Brain microvascular endothelial cell (primary cell): ENCODE data around the gene KNSTRN.

Experiments
- DNase-seq: peaks from one replicate; pipeline ENCODE4 v3.0.0-alpha.2; 2020
- H3K27ac ChIP-seq: fragments of 250-450 bp; sonication (Bioruptor Pico); 2 replicates; pipeline ENCODE4 v1.5.1; 2020; ENCODE audit warnings: mild to moderate bottlenecking, moderate library complexity
- H3K27me3 ChIP-seq: fragments of 250-450 bp; sonication (Bioruptor Pico); replicated peaks from 2 replicates; pipeline ENCODE4 v1.5.1; 2020; ENCODE audit warnings: mild to moderate bottlenecking
- H3K36me3 ChIP-seq: fragments of 250-450 bp; sonication (Bioruptor Pico); replicated peaks from 2 replicates; pipeline ENCODE4 v1.5.1; 2020; ENCODE audit warnings: mild to moderate bottlenecking
- H3K4me3 ChIP-seq: 2 replicates; pipeline ENCODE4 v1.5.1; 2011; ENCODE audit warnings: low read depth, mild to moderate bottlenecking, control low read depth, low read length, moderate library complexity
- in situ Hi-C: cut with HindIII; loops from 2 replicates; pipeline ENCODE4 v1.10.0; 2017; ENCODE audit warnings: low sequenced_read_pairs, low pct_ligation_motif_present
- TF ChIP-seq, protein P1 (sequence below): IDR thresholded peaks from 2 replicates; pipeline ENCODE4 v1.5.1; 2011; ENCODE audit warnings: low read depth, mild to moderate bottlenecking, moderate library complexity, low read length, control low read depth, inconsistent platforms; ENCODE audit errors: missing control alignments

Gene KNSTRN

DNA sequence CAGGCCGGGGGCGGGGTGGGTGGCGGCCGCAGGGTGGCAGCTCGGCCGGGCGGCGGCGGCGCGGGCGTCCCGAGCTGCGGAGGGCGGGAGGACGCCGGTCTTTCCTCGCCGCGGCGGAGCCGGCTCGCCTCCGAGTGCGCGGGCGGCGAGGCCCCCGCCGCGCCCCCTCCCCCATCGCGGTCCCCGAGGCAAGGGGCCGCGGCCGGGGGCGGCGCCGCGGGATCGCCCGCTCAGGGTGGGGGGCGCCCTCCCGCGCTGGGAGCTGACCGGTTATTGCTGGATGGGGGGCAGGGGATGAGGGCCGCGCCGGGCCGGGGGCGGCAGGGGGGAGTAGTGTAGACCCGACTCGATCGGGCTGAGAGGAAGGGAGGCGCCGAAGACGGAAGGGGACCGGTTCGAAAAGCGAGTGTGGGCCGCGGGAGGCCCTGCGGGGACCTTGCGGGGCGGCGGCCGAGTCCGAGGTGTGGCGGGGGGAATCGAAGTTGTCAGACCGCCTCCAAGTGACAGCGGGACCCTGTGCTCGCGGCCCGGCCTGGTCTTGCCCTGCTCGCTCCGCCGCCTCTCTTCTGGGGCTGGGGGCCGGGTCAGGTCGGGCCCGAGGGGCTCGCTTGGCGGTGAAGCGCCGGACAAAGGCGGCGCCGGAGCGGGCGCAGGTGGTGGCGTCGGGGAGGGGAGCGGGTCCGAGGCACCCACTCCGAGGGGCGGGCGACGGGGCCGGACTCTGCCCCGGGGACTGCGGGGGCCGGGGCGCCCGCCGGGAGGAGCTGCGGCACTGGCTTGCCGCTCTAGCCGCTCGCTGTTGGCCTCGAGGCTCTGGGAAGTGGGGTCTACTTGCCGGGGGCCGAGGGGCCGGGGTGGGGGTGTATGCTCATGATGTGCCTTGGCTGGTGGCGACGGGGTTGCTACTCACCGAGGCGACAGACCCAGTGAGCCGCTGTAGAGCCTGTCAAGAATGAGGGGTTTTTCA is 59.3 kb downstream of the KNSTRN start:
- in situ Hi-C loops = no loop called here
- no peaks in the 10 kb centered on the region for H3K36me3 ChIP-seq
- H3K4me3 ChIP-seq = peak overlapping the region; percentile 61
- peaks cover 13% of the 10 kb centered on the region for H3K27me3 ChIP-seq
- H3K27ac ChIP-seq = no peak overlapping the region
- DNase-seq = no peak
- TF ChIP-seq, protein P1, sequence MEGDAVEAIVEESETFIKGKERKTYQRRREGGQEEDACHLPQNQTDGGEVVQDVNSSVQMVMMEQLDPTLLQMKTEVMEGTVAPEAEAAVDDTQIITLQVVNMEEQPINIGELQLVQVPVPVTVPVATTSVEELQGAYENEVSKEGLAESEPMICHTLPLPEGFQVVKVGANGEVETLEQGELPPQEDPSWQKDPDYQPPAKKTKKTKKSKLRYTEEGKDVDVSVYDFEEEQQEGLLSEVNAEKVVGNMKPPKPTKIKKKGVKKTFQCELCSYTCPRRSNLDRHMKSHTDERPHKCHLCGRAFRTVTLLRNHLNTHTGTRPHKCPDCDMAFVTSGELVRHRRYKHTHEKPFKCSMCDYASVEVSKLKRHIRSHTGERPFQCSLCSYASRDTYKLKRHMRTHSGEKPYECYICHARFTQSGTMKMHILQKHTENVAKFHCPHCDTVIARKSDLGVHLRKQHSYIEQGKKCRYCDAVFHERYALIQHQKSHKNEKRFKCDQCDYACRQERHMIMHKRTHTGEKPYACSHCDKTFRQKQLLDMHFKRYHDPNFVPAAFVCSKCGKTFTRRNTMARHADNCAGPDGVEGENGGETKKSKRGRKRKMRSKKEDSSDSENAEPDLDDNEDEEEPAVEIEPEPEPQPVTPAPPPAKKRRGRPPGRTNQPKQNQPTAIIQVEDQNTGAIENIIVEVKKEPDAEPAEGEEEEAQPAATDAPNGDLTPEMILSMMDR = peak; percentile 8

DNA sequence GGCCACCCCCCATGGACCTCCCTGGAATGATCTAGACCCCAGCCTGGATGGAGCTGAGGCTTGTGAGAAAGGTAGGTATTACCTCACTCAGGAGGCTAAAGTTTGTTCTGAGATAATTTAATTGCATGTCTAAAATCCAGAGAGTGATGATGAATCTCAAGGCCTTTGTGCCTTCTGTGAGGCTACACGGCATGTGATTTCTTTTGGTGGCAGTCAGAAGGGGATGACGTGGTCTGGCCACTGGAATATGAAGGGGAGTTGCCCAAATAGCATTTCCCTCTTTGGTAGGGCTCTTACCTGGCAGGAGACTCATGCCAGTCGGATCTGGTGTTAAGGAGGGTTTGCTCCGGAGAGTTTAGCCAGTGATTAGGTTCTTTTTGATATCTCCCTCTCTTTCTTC is 60.7 kb downstream of the KNSTRN start:
- Histone ChIP-seq H3K36me3 (no peaks in the 10 kb centered on the region), H3K27me3 (no peaks in the 10 kb centered on the region), H3K4me3 (no peak overlapping the region), H3K27ac (no peak overlapping the region)
- in situ Hi-C loops = no loop called here
- no peak for DNase-seq
- TF ChIP-seq, protein P1 = no peak

DNA sequence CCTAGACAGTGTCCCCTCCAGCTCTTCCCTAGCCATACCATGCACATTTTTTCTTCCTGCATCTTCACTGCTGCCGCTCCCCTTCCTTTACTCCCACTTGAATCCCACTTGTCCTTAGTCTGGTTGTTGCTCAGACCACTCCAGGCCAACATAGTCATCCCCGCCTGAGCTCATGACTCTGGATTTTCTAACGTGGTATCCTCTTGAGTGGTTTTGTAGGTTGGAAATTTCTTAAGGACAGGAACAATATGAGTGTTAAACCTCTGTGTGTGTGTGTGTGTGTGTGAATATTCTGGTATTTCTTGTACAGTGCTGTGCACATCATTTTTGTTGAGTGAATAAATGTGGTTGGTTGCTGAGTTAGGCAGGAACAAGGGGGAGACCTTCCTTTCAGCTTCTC is 61.3 kb downstream of the KNSTRN start:
- DNase-seq = no peak
- in situ Hi-C loops = no loop called here
- no peak overlapping the region for H3K4me3 ChIP-seq
- no peaks in the 10 kb centered on the region for H3K36me3 ChIP-seq
- H3K27me3 ChIP-seq = no peaks in the 10 kb centered on the region
- H3K27ac ChIP-seq = no peak overlapping the region
- TF ChIP-seq, protein P1 = no peak
